Limb (tissue), 2 donors: ENCODE data around the gene CD9.
"Not testable (repeated sequence)": the region's sequence is repeated elsewhere in the genome, so short reads cannot be mapped to it uniquely, and the experiment has no call there.

Experiments
- DNase-seq, 2 donors: peaks; one replicate each; pipeline ENCODE4 v3.0.0-alpha.2; 2016; ENCODE audit errors: extremely low spot score in 2 of 2

The CD9 gene

DNA sequence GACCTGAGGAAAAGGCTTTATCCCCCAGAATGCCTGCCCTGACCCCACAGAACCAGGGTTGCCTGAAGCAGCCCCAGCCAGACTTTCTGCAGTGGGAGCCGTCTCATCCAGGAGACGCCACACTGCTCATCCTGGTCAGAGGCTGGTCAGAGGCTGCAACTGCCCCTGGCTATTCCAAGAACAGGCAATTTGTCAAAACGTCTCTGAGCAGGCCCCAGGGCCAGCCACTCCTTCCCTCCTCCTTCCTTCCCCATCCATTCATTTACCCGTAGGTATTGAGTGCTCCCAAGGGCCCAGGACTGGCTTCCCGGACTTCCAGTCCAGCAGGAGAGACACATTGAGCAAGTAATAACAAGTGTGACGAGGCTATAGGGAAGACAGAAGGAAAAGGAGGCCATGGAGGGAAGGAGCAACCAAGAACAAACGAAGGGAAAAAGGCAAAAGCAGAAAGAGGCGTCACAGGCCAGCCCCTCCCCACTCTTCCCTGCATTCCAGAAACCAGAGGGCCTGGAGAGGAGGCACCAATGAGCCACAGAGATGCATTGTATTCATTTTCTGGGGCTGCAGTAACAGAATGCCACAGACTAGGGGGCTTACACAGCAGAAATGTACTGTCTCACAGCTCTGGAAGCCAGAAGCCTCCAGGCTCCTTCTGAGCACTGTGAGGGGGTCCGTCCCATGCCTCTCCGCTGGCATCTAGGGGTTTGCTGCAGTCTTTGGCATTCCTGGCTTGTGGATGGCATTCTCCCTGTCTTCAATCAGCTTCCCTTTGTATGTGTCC lies 21.0 kb upstream of the CD9 start:
- no peak for DNase-seq

DNA sequence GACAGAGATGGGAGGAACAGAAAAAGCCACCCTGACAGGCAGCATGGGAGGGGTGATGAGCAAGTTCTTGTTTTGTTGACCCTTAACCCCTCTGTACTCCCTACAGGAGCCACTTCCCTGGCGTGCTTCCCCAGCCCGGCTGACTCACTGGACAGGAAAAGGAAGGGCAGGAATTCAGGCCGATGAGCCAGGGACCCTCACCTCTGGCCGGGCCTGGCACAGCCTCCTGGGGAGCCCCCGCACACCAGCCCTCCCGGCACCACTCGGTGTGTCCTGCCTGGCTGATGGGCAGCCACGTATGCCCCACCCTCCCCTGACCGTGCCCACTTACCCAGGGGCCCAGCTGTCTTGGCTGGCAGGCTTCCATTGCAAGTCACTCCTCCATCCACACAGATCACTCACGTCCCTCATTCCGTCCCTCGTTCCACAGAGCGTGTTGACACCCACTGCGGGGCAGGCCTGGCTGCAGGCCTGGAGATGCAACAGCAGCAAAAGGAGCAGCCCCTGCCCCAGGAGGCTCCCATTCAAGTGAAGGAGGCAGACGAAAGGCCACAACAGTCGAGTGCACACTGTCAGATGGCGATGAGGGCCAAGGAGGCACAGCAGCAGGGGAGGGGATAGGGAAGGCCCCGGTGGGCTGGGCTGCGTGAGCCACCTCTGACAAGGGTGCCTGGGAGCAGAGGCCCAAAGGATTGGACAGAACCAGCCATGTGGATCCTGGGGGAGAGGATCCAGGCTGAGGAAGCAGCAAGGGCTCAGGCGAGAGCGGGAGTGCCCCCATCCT lies 19.7 kb upstream of the CD9 start:
- no peak for DNase-seq

DNA sequence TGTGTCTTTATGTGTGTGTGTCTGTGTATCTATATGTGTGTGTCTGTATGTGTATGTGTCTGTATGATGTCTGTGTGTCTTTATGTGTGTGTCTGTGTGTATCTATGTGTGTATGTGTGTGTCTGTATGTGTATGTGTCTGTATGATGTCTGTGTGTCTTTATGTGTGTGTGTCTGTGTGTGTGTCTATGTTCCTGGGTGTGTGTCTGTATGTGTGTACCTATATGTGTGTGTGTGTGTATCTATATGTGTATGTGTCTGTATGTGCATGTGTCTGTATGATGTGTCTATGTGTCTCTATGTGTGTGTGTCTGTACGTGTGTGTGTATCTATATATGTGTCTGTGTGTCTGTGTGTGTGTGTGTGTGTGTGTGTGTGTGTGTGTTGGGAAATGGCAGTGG lies 19.0 kb upstream of the CD9 start:
- DNase-seq = no peak

DNA sequence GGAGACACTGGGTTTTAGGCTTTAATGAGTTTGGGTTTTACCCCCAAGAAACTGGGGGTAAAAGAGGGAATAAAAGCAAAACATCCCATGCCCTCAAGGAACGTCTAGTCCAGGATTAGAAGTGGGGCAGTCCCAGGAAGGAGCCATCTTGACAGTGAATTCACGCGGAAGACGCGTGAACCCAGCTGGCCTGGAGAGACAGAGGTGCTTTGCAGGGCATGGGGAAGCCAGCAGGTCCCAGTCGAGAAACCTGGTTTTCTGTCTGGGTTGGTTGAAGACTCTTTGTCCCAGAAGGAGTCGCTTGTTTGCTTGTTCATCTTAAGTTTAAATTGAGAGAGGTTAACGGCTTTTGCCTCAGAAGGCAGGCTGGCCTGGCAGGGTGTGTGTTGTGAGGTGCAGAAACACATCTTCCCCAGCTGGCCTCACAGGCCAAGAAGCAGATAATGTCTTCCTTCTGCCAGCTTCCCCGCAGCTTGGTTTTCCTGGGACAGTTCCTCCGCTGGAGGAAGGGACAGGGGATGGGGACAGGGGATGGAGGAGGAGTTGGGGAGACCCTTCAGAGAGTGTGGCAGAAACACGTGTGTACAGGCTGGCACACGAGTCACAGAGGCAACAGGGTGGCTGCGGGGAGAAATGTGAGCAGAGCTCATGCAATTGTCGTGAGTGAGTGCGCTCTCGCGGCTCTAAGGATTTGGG lies 18.5 kb upstream of the CD9 start:
- no peak for DNase-seq

DNA sequence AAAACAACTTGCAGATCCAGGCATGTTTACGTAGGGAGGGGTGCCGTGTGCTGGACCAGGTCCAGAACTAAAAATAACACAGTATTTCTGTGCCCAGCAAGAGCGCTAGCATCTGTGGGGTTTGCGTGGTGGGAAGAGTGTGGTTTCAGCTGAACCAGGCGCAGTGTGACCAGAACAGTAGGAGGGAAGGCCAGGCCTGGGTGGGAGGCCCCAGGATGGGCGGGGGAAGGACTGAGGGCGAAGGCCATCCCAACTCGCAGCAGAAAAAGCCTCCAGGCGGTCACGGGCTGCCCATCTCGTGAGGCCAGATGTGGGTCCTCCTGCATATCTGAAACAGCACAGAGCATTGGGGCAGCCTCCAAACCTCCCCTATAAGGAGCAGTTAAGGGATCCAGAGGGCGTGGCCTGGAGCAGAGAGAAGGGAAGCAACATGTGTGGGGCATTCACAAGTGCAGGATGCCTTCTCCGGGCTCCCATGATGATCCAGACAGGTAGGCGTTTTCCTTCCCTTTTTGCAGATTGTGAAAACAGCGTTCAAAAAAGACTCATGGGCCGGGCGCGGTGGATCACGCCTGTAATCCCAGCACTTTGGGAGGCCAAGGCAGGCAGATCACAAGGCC lies 17.8 kb upstream of the CD9 start:
- peak; percentile 63 to 64 for DNase-seq

DNA sequence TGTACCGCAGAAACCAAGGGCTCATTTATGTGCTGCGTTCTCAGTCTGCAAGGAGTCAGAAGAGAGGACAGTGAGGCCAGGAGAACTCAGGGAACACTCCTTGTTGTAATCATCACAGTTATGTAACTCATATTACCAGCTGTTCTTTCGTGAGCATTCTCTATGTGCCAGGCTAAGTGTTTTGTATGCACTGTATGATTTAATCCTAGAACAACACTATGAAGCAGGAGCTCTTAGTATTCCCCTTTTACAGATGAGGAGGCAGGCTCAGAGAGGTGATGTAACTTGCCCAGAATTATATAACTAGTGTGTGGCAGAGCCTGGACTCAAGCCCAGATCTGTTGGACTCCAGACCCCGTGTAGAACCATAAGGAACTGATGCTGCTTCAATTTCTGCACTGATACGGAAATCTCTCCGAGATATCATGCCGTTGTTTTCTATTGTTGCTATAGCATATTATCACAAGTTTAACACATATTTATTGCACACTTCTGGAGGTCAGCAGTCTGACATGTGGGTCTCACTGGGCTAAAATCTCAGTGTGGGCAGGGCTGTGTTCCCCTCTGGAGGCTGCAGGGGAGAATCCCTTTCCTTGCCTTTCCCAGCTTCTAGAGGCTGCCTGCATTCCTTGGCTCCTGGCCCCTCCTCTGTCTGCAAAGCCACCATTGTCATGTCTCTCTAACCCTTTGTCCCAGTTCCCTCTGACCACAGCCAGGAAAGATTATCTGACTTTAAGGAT lies 16.3 kb upstream of the CD9 start:
- DNase-seq = no peak

DNA sequence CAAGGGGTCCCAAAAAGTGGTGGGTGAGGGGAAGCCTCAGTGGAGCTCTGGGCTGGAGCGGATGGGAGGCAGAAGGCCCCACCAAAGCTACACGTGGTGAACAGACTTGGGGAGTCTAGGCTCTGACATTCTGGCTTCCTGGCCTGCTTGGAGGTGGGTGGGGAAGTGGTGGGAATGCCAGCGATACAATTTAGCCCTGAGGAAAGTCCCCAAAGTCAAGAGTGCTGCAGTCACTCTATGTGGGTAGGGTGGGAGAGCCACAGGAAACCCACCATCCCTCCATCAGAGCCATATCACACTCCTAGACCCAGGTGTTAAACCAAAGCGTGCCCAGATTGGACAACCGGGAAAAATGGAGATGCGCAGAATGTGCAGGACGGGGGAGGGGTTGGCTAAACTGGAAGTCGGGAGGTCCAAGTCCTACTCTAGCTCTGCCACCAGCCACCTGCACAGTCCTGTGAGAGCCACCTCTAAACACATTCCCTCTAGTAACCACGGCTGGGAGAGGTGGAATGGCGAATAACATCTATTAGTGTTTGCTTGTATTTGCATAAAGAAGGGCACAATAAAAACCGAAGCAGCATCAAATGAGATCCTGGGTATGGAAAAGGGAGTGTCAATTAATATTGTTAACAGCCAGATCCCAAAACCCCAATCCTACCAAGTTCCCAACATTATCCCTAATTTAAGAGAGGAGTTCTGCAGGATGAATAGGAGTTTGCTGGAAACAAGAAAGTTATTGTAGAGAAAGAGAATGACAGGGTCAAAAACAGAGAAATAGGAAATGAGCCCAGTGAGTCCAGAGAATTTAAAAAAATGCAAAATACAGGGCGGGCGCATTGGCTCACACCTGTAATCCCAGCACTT lies 14.0 kb upstream of the CD9 start:
- no peak for DNase-seq

DNA sequence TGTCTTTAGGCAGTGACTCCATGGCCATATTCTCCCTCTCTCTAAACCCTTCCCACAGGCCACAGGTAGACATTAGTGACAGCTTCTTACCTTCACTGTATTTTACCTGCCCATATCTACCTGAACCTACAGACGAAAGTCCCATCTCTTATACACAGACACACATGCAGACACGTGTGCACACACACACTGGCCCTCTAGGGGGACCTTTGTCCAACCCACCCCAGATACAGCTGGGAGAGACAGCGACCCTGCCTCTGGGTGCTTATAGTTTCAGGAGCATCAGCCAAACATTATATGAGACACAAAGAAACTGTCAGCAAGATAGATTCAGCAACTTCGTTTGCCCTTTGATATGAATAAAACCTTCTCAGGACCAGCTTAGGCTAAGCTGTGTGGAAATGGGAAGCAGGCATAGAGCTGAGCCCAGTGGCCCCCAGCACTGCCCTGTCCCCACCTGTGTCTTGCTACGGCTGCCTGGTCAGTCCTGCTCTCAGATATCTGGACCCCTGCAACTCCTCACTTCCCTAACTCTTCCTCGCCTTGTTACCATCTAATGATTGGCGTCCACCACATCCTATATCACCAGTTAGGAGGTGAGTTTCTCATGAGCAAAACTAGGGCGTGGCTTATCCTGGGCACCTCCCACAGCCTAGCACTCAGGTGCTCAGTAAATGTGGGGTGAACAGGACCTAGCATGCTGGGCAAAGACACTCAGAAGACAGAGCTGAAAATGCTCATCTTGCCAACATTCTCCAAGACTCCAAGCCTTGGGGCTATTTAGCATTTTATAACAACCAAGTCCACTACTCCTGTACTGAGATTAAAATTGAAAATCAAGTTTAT lies 12.0 kb upstream of the CD9 start:
- no peak for DNase-seq

DNA sequence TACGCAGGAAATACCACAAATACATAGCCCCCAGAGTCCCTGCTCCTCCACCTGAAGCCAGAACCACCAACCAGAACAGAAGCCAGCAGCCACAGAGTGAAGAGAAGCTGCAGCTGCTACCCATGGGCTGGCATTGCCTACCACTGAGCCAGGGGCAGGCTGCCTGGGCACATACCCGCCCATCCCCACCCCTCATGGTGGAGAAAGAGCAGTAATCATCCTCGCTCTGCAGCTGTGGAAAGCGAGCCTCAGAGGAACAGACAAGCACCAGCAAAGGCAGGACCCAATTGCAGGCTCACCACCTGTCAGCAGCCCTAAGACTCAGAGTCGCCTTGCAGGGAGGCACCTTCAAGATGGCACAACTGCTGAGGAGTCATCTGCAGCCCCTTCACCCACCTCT lies 11.2 kb upstream of the CD9 start:
- DNase-seq = peak in 1 of 2 donors; percentile 23

DNA sequence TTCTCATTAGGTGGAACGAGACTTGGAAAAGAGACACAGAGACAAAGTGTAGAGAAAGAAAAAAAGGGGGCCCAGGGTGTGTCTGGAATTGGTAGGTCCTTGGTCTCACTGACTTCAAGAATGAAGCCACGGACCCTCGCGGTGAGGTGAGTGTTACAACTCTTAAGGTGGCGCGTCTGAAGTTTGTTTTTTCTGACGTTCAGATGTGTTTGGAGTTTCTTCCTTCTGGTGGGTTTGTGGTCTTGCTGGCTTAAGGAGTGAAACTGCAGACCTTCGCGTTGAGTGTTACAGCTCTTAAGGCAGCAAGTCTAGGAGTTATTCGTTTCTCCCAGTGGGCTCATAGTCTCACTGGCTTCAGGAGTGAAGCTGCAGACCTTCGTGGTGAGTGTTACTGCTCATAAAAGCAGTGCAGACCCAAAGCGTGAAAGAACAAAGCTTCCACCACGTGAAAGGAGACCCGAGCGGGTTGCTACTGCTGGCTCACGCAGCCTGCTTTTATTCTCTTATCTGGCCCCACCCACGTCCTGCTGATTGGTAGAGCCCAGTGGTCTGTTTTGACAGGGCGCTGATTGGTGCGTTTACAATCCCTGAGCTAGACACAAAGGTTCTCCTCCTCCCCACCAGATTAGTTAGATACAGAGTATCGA lies 10.1 kb upstream of the CD9 start:
- not testable (repeated sequence) for DNase-seq

DNA sequence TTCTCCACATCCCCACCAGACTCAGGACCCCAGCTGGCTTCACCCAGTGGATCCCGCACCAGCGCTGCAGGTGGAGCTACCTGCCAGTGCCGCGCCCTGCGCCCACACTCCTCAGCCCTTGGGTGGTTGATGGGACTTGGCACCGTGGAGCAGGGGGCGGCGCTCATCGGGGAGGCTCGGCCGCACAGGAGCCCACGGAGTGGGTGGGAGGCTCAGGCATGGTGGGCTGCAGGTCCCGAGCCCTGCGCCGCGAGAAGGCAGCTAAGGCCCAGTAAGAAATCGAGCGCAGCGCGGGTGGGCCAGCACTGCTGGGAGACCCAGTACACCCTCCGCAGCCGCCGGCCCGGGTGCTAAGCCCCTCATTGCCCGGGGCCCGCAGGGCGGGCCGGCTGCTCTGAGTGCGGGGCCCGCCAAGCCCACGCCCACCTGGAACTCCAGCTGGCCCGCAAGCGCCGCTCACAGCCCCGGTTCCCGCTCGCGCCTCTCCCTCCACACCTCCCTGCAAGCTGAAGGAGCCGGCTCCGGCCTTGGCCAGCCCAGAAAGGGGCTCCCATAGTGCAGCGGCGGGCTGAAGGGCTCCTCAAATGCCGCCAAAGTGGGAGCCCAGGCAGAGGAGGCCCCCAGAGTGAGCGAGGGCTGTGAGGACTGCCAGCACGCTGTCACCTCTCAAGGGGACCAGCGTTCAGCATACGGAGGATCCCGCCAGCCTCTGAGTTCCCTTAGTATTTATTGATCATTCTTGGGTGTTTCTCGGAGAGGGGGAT lies 9.3 kb upstream of the CD9 start:
- not testable (repeated sequence) for DNase-seq

DNA sequence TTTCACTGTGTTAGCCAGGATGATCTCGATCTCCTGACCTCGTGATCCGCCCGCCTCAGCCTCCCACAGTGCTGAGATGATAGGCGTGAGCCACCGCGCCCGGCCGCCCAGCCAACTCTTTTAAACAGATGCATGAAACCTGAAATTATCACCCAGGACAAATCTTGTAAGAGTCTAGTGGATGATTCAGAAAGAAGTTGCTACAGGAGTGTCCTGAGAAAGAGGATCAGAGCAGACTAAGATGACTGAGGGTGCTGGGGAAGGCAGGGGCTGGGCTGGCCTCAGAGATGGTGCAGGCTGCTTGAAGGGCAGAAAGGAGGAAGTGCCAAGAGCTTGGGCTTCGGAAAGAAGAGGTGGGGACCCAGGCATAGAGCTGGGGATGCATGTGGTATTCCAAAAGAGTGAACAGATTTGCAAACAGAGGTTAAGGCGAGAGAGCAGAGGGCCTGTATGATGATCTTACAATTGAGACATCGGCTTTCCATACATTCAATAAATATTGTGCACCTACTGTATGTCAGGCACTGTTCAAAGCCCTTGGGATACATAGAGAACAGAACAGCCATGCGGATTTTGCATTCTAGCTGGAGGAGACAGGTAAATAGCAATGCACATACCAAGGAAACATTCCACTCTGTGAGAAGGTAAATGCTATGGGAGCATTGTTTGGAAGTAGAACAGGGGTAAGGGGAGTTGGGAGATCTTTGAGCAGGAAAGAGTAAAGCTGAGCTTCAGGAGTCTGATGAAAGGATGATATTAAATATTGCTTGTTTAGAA lies 7.4 kb upstream of the CD9 start:
- DNase-seq = no peak

DNA sequence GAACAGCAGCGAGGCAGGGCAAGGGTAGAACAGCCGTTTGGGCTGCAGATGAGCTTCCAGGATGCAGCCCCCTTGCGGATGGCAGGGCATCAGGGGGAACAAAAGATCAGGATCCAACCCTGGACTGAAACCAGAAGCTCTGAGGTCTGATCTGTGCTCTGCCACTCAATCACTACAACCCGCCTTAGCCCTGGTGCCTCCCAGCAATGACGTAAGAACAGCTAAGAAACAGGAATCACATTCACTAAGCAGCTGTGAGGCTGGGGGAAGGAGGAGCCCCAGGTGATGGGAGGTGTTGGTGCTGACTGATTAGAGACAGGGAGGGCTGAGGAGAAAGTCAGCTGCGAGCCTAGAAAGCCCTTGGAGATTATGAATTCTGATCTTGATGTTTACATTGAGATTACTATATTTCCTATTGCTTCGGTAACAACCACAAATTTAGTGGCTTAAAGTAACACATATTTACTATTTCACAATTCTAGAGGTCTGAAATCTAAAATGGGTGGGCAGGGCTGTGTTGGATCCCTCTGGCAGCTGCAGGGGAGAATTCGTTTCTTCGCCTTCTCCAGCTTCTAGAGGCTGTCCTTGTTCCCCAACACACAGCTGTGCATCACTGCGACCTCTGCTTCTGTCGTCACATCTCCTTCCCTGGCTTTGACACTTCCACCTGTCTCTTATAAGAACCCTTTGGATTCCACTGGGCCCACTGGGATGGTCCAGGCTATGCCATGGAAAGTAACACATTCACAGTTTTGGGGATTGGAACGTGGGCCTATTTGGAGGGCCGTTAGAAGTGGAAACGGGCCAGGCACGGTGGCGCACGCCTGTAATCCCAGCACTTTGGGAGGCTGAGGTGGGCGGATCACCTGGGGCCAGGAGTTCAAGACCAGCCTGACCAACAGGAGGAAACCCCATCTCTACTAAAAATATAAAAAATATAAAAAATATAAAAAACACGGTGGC lies 6.1 kb upstream of the CD9 start:
- peak in 1 of 2 donors; percentile 55 for DNase-seq

DNA sequence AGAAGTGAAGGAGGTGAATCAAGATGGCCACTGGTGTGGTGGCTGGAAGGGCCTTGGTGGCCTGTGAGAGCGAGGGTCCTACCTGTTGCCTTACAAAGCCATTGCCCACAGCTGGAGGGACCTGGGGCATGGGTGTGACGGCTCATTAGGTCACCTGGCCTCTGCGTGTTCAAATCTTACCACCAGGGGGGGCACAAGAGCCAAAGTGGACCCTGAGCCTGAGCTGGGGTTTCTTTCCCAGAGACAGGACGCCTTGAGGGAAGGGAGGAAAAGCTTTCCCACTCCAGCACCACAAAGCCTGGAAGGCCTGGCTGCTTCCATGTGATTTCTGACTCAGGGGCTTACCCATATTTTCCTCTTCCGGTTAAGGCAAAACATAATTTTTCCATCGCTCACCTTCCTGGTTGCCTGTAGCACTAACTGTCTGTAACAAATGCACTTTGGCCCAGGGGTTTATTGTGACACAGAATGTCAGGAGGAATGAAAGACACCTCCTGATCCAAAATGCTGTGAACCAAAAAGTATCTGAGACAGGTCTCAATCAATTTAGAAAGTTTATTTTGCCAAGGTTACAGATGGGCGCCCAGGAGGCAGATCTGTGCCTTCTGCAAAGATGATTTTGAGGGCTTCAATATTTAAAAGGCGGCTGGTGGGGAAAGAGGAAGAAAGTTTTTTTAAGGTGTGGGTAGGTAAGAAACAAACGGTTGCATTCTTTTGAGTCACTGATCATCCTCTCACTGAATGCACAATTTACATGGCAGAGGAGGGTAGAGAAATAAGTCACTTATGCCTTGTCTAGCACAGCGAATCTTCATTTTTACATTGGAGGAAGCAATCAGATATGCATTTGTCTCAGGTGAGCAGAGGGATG lies 4.3 kb upstream of the CD9 start:
- DNase-seq = peak; percentile 82 to 91

DNA sequence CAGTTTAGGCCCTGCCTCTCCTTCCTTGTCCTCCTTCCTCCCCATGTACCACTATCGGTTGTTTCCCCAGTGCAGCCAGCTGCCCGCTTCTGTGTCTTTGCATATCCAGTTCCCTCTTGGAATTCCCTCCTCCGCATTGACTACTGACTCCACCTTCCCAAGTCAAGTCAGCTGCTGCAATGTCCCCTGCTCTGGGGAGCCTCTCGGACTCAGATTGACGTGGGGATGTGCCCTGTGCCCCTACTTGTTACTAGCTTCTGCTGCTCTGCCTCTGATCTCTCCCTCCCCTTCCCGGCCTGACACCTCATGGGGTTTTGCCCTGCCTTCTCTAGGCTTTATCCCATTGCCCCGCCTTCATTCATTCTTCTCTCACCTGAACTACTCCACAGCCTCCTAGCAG lies 2.1 kb upstream of the CD9 start:
- no peak for DNase-seq
